Measurements from ENCODE around the gene BPTF. TPM values are rescaled to one million over a fixed set of nuclear protein-coding genes. Genes with fewer than 3 reads are reported as not detected.
"Not testable (repeated sequence)": the region's sequence is repeated elsewhere in the genome, so short reads cannot be mapped to it uniquely, and the experiment has no call there.

BPTF gene
- total and polyA plus RNA-seq, 2 donors (not counting 1 experiment from before 2014, with no cell fraction given), result 71.9 to 390 TPM

DNA sequence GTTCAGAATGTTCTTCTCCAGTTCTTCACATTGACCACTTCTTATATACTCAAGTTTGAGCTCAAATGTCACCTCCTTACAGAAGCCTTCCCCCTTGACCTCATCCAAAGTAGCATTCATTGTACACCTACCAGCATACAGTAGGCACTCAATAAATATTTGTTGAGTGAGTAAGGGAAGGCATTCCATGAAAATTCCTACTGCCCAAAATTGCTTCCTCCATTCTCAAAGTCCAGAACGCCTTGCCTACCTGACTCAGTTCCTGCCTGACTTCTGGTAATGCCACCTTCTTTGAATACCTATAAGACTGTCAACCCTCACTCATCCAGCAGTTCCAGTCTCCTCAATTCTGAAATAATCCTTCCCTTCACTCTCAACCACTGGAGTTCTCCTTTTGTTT is 14.8 kb upstream of the BPTF start:
- Histone ChIP-seq H3K4me2 (replicated peaks; ENCODE audit: low read depth, low read length, poor library complexity, severe bottlenecking) (no peak overlapping the region), H3K4me3 (ENCODE audit: control extremely low read depth in 1 of 5, extremely low read depth in 1 of 5, insufficient read depth in 1 of 5, low read depth in 2 of 5, low read length in 4 of 5) (no peak overlapping the region), H2AFZ (ENCODE audit: insufficient read depth, low read depth, low read length, poor library complexity, severe bottlenecking) (no peak overlapping the region), H3K36me3 (replicated peaks in 1 of 2; ENCODE audit: control extremely low read depth in 1 of 2, control insufficient read depth in 1 of 2, extremely low read depth in 1 of 2, insufficient read depth in 2 of 2, low read length in 1 of 2) (no peaks in the 10 kb centered on the region), H3K9me3 (ENCODE audit: control extremely low read depth in 1 of 3, control insufficient read depth in 2 of 3, insufficient read depth in 1 of 3, low read length in 2 of 3) (no peaks in the 10 kb centered on the region), H3K27me3 (replicated peaks in 1 of 4; ENCODE audit: control extremely low read depth in 1 of 4, control insufficient read depth in 3 of 4, insufficient read depth in 4 of 4, low read length in 3 of 4) (no peaks in the 10 kb centered on the region), H3K79me2 (ENCODE audit: control insufficient read depth, insufficient read depth, low read length) (no peaks in the 10 kb centered on the region), H4K20me1 (ENCODE audit: control insufficient read depth, insufficient read depth, low read length, poor library complexity, severe bottlenecking) (no peaks in the 10 kb centered on the region), H3K9ac (ENCODE audit: low read length) (no peak overlapping the region), H3K27ac (ENCODE audit: low read length in 2 of 2) (no peak overlapping the region), H3K4me1 (ENCODE audit: control insufficient read depth in 2 of 2, insufficient read depth in 2 of 2, low read length in 2 of 2) (peaks cover 37 to 41% of the 10 kb centered on the region in 2 donors)
- TF ChIP-seq EZH2 (IDR thresholded peaks at IDR 0.05; ENCODE audit: borderline replicate concordance, insufficient read depth, low read depth, low read length, poor library complexity, severe bottlenecking), result no peak
- TF ChIP-seq, protein P1, sequence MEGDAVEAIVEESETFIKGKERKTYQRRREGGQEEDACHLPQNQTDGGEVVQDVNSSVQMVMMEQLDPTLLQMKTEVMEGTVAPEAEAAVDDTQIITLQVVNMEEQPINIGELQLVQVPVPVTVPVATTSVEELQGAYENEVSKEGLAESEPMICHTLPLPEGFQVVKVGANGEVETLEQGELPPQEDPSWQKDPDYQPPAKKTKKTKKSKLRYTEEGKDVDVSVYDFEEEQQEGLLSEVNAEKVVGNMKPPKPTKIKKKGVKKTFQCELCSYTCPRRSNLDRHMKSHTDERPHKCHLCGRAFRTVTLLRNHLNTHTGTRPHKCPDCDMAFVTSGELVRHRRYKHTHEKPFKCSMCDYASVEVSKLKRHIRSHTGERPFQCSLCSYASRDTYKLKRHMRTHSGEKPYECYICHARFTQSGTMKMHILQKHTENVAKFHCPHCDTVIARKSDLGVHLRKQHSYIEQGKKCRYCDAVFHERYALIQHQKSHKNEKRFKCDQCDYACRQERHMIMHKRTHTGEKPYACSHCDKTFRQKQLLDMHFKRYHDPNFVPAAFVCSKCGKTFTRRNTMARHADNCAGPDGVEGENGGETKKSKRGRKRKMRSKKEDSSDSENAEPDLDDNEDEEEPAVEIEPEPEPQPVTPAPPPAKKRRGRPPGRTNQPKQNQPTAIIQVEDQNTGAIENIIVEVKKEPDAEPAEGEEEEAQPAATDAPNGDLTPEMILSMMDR (IDR thresholded peaks at IDR 0.05), result no peak
- peak overlapping the region; percentile 66 for H3K27ac Mint-ChIP-seq
- H3K4me1 Mint-ChIP-seq, result peaks cover 35% of the 10 kb centered on the region
- POLR2A ChIA-PET, result interaction anchor here (1.1 to 1.9 kb wide), 2 partner anchors 9 to 13 kb away, joined by 3 to 9 read pairs; no protein-coding TSS in a partner anchor
- DNase-seq (no peak), ATAC-seq (ENCODE audit: low read depth) (no peak)
- intact Hi-C loops (cut with micrococcal nuclease), result loop anchor here (5.0 to 10.0 kb wide), 3 partner anchors 374 to 647 kb away; partner anchors contain the start of gene WIPI1
- no peak overlapping the region for H3K4me3 Mint-ChIP-seq
- H3K27me3 Mint-ChIP-seq, result peaks cover 4% of the 10 kb centered on the region
- no peaks in the 10 kb centered on the region for H3K9me3 Mint-ChIP-seq (ENCODE audit: insufficient read depth)
- CTCF ChIA-PET, result interaction anchor here (0.6 to 3.0 kb wide), 5 partner anchors 8 to 188 kb away, joined by 3 to 18 read pairs (median 3); partner anchors contain the start of gene BPTF
- WGBS (ENCODE audit: insufficient coverage), result 88% methylated on average over 1 of the region's 1 CpG

DNA sequence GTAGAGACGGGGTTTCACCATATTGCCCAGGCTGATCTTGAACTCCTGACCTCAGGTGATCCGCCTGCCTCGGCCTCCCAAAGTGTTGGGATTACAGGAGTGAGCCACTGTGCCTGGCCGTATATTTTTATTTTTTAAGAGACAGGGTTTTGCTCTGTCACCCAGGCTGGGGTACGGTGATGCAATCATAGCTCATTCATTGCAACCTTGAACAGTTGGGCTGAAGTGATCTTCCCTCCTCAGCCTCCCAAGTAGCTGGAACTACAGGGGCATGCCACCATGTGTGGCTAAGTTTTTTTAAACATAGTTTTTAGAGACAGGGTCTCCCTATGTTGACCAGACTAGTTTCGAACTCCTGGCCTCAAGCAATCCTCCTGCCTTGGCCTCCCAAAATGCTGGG is 12.9 kb upstream of the BPTF start:
- peak overlapping the region; percentile 77 to 93 for H3K27ac ChIP-seq (ENCODE audit: low read length in 2 of 2)
- not testable (repeated sequence) for H3K27me3 ChIP-seq (replicated peaks in 1 of 4; ENCODE audit: control extremely low read depth in 1 of 4, control insufficient read depth in 3 of 4, insufficient read depth in 4 of 4, low read length in 3 of 4); H3K36me3 ChIP-seq (replicated peaks in 1 of 2; ENCODE audit: control extremely low read depth in 1 of 2, control insufficient read depth in 1 of 2, extremely low read depth in 1 of 2, insufficient read depth in 2 of 2, low read length in 1 of 2); ATAC-seq (ENCODE audit: low read depth); H3K79me2 ChIP-seq (ENCODE audit: control insufficient read depth, insufficient read depth, low read length); DNase-seq; H2AFZ ChIP-seq (ENCODE audit: insufficient read depth, low read depth, low read length, poor library complexity, severe bottlenecking); H3K9me3 Mint-ChIP-seq (ENCODE audit: insufficient read depth); H3K27ac Mint-ChIP-seq; H3K9ac ChIP-seq (ENCODE audit: low read length); H3K27me3 Mint-ChIP-seq; H4K20me1 ChIP-seq (ENCODE audit: control insufficient read depth, insufficient read depth, low read length, poor library complexity, severe bottlenecking); H3K4me3 ChIP-seq (ENCODE audit: control extremely low read depth in 1 of 5, extremely low read depth in 1 of 5, insufficient read depth in 1 of 5, low read depth in 2 of 5, low read length in 4 of 5); H3K9me3 ChIP-seq (ENCODE audit: control extremely low read depth in 1 of 3, control insufficient read depth in 2 of 3, insufficient read depth in 1 of 3, low read length in 2 of 3)
- CTCF ChIA-PET, result interaction anchor here (1.5 to 5.1 kb wide), 4 partner anchors 10 to 43 kb away, joined by 5 to 31 read pairs (median 18); partner anchors contain the start of gene BPTF
- WGBS (ENCODE audit: insufficient coverage), result 100% methylated on average over 5 of the region's 6 CpGs
- H3K4me1 ChIP-seq (ENCODE audit: control insufficient read depth in 2 of 2, insufficient read depth in 2 of 2, low read length in 2 of 2), result peaks cover 46 to 52% of the 10 kb centered on the region in 2 donors
- Mint-ChIP-seq H3K4me1 (peaks cover 46% of the 10 kb centered on the region), H3K4me3 (peak overlapping the region; percentile 82)
- POLR2A ChIA-PET, result interaction anchor here (1.6 to 5.3 kb wide), 3 partner anchors 9 to 12 kb away, joined by 3 to 53 read pairs (median 7); partner anchors contain the start of gene BPTF
- H3K4me2 ChIP-seq (replicated peaks; ENCODE audit: low read depth, low read length, poor library complexity, severe bottlenecking), result peak overlapping the region; percentile 63
- intact Hi-C loops (cut with micrococcal nuclease), result loop anchor here (5.0 to 10.0 kb wide), 3 partner anchors 372 to 645 kb away; partner anchors contain the start of gene WIPI1

All from B cell (primary cell).